Upper lobe of right lung (tissue), 1 donor: ENCODE measurements around the gene WWOX. TPM values are rescaled to one million over a fixed set of nuclear protein-coding genes. Genes with fewer than 3 reads are reported as not detected.

Experiments used
- ATAC-seq: fragments of 200-7000 bp; cut with Tn5 transposase; one replicate; pipeline ENCODE4 v1.9.1; 2020; ENCODE audit warnings: mild to moderate bottlenecking, moderate library complexity
- DNase-seq: peaks from one replicate; pipeline ENCODE4 v3.0.0-alpha.2; 2020
- H3K27ac ChIP-seq: fragments of 200-600 bp; one replicate; pipeline ENCODE4 v1.8.0; 2022
- H3K27me3 ChIP-seq: fragments of 200-600 bp; one replicate; pipeline ENCODE4 v1.8.0; 2022; ENCODE audit warnings: mild to moderate bottlenecking
- H3K36me3 ChIP-seq: fragments of 200-600 bp; one replicate; pipeline ENCODE4 v1.8.0; 2022
- H3K4me1 ChIP-seq: fragments of 200-600 bp; one replicate; pipeline ENCODE4 v1.8.0; 2022
- H3K4me3 ChIP-seq: fragments of 200-600 bp; one replicate; pipeline ENCODE4 v1.8.0; 2022; ENCODE audit warnings: mild to moderate bottlenecking
- H3K9me3 ChIP-seq: fragments of 200-600 bp; one replicate; pipeline ENCODE4 v1.8.0; 2022
- intact Hi-C: fragments of 100-400 bp; cut with DNase I; formaldehyde crosslinking; loops from one replicate; pipeline ENCODE4 v1.11.0; 2022
- total RNA-seq: library from RNA; stranded (reverse); fragmentation: NEBNext Ultra II Directional; extraction: Animal tissue kit (Norgen Biotek cat#: 25700); gene quantifications from one replicate; pipeline ENCODE4 v1.2.1, GENCODE V29; 2021
- TF ChIP-seq, protein P1 (sequence below): fragments of 200-600 bp; IDR thresholded peaks from one replicate; pipeline ENCODE4 v1.8.0; 2022; ENCODE audit warnings: antibody characterized with exemption
- donor health status: DM: no; HTN: yes; CAD: no; lungs with severe emphysema.

WWOX gene
- total RNA-seq, 1 donor from 2014 or later: 17.0 TPM

DNA sequence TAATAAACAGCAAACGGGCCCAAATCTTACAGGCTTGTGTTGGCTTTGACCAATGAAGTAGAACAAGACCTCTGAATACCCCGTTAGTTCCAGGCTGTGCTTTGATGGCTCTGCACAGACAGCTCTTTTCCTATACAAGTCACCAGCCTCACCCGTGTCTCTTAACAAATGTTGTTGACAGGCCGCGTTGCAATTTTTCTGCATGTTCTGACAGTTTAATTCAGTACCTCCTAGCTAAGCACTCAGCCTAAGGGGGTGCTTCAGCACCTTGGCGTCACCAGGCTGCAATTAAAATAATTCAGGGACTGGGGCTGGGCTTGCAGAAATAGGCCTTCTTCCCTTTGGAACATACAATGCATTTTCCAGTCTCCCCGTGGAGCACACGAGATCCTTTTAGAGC lies 1001.0 kb downstream of the WWOX start:
- ATAC-seq (no peak), DNase-seq (no peak)
- Histone ChIP-seq H3K4me1 (no peaks in the 10 kb centered on the region), H3K27ac (no peak overlapping the region), H3K36me3 (no peaks in the 10 kb centered on the region), H3K4me3 (no peak overlapping the region), H3K9me3 (no peaks in the 10 kb centered on the region), H3K27me3 (no peaks in the 10 kb centered on the region)
- TF ChIP-seq, protein P1, sequence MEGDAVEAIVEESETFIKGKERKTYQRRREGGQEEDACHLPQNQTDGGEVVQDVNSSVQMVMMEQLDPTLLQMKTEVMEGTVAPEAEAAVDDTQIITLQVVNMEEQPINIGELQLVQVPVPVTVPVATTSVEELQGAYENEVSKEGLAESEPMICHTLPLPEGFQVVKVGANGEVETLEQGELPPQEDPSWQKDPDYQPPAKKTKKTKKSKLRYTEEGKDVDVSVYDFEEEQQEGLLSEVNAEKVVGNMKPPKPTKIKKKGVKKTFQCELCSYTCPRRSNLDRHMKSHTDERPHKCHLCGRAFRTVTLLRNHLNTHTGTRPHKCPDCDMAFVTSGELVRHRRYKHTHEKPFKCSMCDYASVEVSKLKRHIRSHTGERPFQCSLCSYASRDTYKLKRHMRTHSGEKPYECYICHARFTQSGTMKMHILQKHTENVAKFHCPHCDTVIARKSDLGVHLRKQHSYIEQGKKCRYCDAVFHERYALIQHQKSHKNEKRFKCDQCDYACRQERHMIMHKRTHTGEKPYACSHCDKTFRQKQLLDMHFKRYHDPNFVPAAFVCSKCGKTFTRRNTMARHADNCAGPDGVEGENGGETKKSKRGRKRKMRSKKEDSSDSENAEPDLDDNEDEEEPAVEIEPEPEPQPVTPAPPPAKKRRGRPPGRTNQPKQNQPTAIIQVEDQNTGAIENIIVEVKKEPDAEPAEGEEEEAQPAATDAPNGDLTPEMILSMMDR: no peak
- intact Hi-C loops: no loop called here

DNA sequence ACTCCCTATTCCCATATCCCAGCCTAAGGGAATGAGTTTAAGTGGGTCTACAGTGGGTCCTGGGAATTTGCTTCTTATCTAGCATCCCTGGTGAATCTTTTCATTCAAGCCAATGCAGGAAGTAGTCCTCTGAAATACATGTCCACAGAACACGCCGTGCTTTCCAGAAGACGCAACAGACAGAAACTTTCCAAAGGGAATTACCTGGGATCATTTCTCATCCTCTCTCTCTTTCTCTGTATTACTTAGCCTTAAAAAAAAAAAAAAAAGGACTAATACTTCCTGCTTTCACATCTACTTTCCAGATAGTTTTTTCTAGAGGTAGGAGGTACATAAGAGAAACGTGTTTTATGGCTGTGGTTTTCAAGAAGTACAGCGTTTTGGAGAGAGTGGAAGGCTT lies 1002.0 kb downstream of the WWOX start:
- no peak overlapping the region for H3K27ac ChIP-seq
- no peak for ATAC-seq
- no peaks in the 10 kb centered on the region for H3K9me3 ChIP-seq
- TF ChIP-seq, protein P1: no peak
- H3K4me3 ChIP-seq: no peak overlapping the region
- DNase-seq: no peak
- H3K36me3 ChIP-seq: no peaks in the 10 kb centered on the region
- no peaks in the 10 kb centered on the region for H3K4me1 ChIP-seq
- no peaks in the 10 kb centered on the region for H3K27me3 ChIP-seq
- intact Hi-C loops: no loop called here

DNA sequence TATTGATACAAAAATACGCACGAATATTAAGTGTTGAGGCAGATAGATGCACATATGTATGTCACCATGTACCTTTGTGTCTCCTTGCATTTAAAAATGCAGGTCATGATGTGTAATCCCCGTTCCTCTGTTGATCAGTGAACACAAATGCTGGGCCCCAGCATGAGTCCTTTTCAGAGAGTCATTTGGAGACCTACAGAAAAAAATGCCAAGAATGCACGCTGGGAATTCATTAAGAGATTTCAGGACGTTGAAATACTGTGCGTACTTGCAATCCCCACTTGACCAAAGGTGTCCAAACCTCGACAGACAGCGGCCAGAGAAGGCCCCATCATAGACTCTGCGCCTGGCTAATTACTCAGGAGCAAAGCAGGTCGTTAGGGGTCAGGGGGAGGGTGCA lies 1005.1 kb downstream of the WWOX start:
- TF ChIP-seq, protein P1: no peak
- Histone ChIP-seq H3K4me3 (no peak overlapping the region), H3K27me3 (no peaks in the 10 kb centered on the region), H3K27ac (no peak overlapping the region), H3K36me3 (no peaks in the 10 kb centered on the region), H3K9me3 (no peaks in the 10 kb centered on the region), H3K4me1 (no peaks in the 10 kb centered on the region)
- ATAC-seq (no peak), DNase-seq (no peak)
- intact Hi-C loops: no loop called here

DNA sequence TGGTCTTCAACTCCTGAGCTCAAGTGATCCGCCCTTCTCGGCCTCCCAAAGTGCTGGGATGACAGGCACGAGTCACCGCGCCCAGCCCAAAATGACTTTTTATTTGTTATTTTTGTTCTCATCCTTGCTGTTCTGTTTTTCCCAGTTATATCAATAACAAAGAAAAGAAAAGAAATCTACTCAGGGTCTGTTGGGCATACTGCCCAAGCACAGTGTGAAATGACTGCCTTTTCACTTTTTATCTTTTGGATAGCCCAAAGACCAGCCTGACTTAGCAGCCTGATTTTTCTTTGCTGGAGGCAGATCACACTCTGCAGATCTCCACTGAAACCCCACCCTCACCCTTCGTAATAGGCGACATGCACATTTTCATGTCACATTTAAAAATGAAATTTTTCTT lies 1007.8 kb downstream of the WWOX start:
- intact Hi-C loops: no loop called here
- Histone ChIP-seq H3K36me3 (no peaks in the 10 kb centered on the region), H3K27ac (no peak overlapping the region), H3K9me3 (no peaks in the 10 kb centered on the region), H3K4me3 (no peak overlapping the region), H3K4me1 (no peaks in the 10 kb centered on the region), H3K27me3 (no peaks in the 10 kb centered on the region)
- ATAC-seq: no peak
- no peak for DNase-seq
- TF ChIP-seq, protein P1: no peak

DNA sequence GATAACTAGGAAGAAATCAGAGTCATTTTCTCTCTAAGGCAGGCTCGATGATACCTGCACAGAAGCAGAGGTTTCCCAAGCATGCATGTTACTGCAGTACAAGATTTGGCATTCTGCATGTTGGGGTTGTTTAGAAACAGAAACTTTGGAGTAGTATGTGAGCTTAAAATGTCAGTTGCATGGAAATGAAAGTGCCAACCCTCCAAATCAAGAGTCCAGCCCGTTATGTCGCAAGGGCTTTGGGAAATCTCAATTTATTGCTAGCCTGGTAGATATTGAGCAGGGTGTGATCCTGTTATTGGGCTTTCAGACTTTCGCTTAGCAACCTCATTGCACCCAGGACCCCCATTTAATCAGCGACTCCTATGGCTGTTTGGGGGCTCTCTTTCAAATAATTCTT lies 1010.3 kb downstream of the WWOX start:
- no peak for ATAC-seq
- H3K4me3 ChIP-seq: no peak overlapping the region
- H3K36me3 ChIP-seq: no peaks in the 10 kb centered on the region
- intact Hi-C loops: no loop called here
- no peak for DNase-seq
- H3K27me3 ChIP-seq: no peaks in the 10 kb centered on the region
- H3K4me1 ChIP-seq: no peaks in the 10 kb centered on the region
- no peaks in the 10 kb centered on the region for H3K9me3 ChIP-seq
- no peak overlapping the region for H3K27ac ChIP-seq
- TF ChIP-seq, protein P1: no peak

DNA sequence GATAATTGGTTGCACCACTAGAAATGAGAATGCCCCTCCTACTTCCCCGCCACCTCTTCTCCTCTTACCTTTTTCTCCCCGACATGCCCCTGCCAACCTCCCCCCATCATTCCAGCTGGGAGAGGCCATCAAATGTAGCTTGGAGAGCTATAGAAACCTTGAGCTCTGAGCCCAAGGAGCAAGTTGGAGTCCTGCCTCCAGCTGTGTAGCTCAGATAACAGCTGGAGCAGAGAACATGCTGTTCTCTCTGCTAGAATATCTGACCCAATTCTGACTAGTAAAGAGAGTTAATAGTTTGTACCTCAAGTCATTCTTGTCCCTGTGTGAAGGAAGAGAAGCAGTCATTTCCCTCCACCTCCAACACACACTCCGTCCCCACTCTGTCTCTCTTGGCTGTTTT lies 1010.8 kb downstream of the WWOX start:
- H3K36me3 ChIP-seq: no peaks in the 10 kb centered on the region
- no peak overlapping the region for H3K4me3 ChIP-seq
- H3K4me1 ChIP-seq: no peaks in the 10 kb centered on the region
- H3K27ac ChIP-seq: no peak overlapping the region
- no peaks in the 10 kb centered on the region for H3K27me3 ChIP-seq
- no peak for DNase-seq
- no peaks in the 10 kb centered on the region for H3K9me3 ChIP-seq
- no peak for ATAC-seq
- intact Hi-C loops: no loop called here
- TF ChIP-seq, protein P1: no peak
